ENCODE results near the gene SLC34A1. TPM values are rescaled to one million over a fixed set of nuclear protein-coding genes. Genes with fewer than 3 reads are reported as not detected.

Gene SLC34A1
- total and polyA plus RNA-seq, 2 experiments from 2014 or later = not detected

DNA sequence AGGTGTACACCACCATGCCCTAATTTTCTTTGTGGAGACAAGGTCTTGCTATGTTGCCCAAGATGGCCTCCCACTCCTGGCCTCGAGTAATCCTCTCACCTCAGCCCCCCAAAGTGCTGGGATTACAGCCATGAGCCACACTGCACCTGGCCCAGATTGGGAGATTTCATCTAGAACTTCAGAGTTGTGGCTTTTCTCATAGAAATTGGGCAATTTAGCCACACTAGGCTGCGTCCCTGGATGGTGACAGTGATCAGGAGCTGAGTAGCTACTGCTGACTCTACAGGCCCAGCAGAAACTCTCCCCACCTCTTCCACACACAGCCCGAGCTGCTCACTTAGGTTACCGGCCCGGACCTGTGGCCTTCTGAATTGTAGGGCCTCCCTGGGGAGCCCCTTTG, 8.5 kb downstream of the SLC34A1 start:
- 0 out of 2 replicates have a peak, but pooled peaks cover 8% of the 10 kb centered on the region for H3F3A ChIP-seq (replicated peaks; ENCODE audit: low read depth)
- peaks cover 18% of the 10 kb centered on the region; the same call in 1 of the 2 replicates for H3K27me3 ChIP-seq (ENCODE audit: insufficient read depth)
- no peak overlapping the region for H3K4me2 ChIP-seq
- no peaks in the 10 kb centered on the region for H3K36me3 ChIP-seq (ENCODE audit: insufficient read depth)
- H3K9me2 ChIP-seq (ENCODE audit: insufficient read depth) = no peaks in the 10 kb centered on the region
- H3K79me2 ChIP-seq (replicated peaks; ENCODE audit: insufficient read depth) = no peaks in the 10 kb centered on the region
- TF ChIP-seq STAT1 (IDR thresholded peaks at IDR 0.05; ENCODE audit: unreplicated experiment) = no peak
- TF ChIP-seq, protein P1, sequence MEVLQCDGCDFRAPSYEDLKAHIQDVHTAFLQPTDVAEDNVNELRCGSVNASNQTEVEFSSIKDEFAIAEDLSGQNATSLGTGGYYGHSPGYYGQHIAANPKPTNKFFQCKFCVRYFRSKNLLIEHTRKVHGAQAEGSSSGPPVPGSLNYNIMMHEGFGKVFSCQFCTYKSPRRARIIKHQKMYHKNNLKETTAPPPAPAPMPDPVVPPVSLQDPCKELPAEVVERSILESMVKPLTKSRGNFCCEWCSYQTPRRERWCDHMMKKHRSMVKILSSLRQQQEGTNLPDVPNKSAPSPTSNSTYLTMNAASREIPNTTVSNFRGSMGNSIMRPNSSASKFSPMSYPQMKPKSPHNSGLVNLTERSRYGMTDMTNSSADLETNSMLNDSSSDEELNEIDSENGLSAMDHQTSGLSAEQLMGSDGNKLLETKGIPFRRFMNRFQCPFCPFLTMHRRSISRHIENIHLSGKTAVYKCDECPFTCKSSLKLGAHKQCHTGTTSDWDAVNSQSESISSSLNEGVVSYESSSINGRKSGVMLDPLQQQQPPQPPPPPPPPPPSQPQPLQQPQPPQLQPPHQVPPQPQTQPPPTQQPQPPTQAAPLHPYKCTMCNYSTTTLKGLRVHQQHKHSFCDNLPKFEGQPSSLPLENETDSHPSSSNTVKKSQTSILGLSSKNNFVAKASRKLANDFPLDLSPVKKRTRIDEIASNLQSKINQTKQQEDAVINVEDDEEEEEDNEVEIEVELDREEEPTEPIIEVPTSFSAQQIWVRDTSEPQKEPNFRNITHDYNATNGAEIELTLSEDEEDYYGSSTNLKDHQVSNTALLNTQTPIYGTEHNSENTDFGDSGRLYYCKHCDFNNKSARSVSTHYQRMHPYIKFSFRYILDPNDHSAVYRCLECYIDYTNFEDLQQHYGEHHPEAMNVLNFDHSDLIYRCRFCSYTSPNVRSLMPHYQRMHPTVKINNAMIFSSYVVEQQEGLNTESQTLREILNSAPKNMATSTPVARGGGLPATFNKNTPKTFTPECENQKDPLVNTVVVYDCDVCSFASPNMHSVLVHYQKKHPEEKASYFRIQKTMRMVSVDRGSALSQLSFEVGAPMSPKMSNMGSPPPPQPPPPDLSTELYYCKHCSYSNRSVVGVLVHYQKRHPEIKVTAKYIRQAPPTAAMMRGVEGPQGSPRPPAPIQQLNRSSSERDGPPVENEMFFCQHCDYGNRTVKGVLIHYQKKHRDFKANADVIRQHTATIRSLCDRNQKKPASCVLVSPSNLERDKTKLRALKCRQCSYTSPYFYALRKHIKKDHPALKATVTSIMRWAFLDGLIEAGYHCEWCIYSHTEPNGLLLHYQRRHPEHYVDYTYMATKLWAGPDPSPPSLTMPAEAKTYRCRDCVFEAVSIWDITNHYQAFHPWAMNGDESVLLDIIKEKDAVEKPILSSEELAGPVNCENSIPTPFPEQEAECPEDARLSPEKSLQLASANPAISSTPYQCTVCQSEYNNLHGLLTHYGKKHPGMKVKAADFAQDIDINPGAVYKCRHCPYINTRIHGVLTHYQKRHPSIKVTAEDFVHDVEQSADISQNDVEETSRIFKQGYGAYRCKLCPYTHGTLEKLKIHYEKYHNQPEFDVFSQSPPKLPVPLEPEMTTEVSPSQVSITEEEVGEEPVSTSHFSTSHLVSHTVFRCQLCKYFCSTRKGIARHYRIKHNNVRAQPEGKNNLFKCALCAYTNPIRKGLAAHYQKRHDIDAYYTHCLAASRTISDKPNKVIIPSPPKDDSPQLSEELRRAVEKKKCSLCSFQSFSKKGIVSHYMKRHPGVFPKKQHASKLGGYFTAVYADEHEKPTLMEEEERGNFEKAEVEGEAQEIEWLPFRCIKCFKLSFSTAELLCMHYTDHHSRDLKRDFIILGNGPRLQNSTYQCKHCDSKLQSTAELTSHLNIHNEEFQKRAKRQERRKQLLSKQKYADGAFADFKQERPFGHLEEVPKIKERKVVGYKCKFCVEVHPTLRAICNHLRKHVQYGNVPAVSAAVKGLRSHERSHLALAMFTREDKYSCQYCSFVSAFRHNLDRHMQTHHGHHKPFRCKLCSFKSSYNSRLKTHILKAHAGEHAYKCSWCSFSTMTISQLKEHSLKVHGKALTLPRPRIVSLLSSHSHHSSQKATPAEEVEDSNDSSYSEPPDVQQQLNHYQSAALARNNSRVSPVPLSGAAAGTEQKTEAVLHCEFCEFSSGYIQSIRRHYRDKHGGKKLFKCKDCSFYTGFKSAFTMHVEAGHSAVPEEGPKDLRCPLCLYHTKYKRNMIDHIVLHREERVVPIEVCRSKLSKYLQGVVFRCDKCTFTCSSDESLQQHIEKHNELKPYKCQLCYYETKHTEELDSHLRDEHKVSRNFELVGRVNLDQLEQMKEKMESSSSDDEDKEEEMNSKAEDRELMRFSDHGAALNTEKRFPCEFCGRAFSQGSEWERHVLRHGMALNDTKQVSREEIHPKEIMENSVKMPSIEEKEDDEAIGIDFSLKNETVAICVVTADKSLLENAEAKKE (CRISPR knock-in tag; IDR thresholded peaks at IDR 0.05) = no peak
- H3K27me3 Mint-ChIP-seq (ENCODE audit: insufficient read depth, low read depth, poor library complexity) = peaks cover 33% of the 10 kb centered on the region
- H3K4me1 ChIP-seq (ENCODE audit: insufficient read depth) = 0 out of 2 replicates have a peak, but pooled peaks cover 5% of the 10 kb centered on the region
- H3K9me3 Mint-ChIP-seq = no peaks in the 10 kb centered on the region
- no peak overlapping the region for H2AFZ ChIP-seq
- no peaks in the 10 kb centered on the region for H4K20me1 ChIP-seq (replicated peaks; ENCODE audit: insufficient read depth)
- ATAC-seq (no peak; the same call in 2 of the 3 replicates), DNase-seq (ENCODE audit: low spot score) (no peak)
- no peak overlapping the region for H3K4me3 ChIP-seq
- no peak overlapping the region for H3K4me3 Mint-ChIP-seq
- H3K4me1 Mint-ChIP-seq = peaks cover 31% of the 10 kb centered on the region
- no peak overlapping the region for H3K27ac Mint-ChIP-seq
- H3K27ac ChIP-seq (ENCODE audit: low read depth) = no peak overlapping the region
- no peaks in the 10 kb centered on the region; the same call in 2 of the 3 replicates for H3K36me3 Mint-ChIP-seq (ENCODE audit: low read depth)

DNA sequence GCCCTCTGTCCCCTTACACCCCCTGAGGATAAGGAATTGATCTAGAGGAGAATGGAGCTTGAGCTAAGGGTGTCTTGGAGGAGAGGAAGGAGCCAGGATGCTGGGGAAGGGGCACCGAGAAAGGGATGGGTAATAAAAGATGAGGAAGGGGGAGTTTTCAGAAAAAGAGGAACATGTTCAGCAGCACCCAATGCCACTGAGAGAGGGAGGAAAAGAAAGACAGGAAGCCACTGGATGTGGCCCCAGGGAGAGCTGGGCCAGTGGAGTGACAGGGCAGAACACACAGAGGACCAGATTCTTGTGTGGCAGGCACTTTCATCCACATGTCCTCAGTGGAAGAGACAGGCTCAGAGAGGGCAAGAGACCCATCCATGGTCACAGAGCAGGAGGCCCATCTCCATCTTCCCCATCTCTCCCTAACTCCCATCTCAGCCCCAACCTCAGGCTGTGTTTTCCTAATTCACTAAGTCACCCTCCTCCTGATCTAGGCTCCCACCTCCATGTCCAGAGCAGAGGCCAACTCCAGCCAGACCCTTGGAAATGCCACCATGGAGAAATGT, 9.1 kb downstream of the SLC34A1 start:
- Mint-ChIP-seq H3K4me3 (no peak overlapping the region), H3K36me3 (ENCODE audit: low read depth) (no peaks in the 10 kb centered on the region; the same call in 2 of the 3 replicates), H3K9me3 (no peaks in the 10 kb centered on the region), H3K27me3 (ENCODE audit: insufficient read depth, low read depth, poor library complexity) (peaks cover 33% of the 10 kb centered on the region), H3K27ac (no peak overlapping the region), H3K4me1 (peaks cover 31% of the 10 kb centered on the region)
- H3K4me3 ChIP-seq = no peak overlapping the region
- H4K20me1 ChIP-seq (replicated peaks; ENCODE audit: insufficient read depth) = no peaks in the 10 kb centered on the region
- no peak overlapping the region for H2AFZ ChIP-seq
- no peak overlapping the region for H3K4me2 ChIP-seq
- H3K27me3 ChIP-seq (ENCODE audit: insufficient read depth) = peaks cover 18% of the 10 kb centered on the region; the same call in 1 of the 2 replicates
- 0 out of 2 replicates have a peak, but pooled peaks cover 5% of the 10 kb centered on the region for H3K4me1 ChIP-seq (ENCODE audit: insufficient read depth)
- H3F3A ChIP-seq (replicated peaks; ENCODE audit: low read depth) = 0 out of 2 replicates have a peak, but pooled peaks cover 8% of the 10 kb centered on the region
- DNase-seq (ENCODE audit: low spot score) (no peak), ATAC-seq (no peak)
- H3K79me2 ChIP-seq (replicated peaks; ENCODE audit: insufficient read depth) = no peaks in the 10 kb centered on the region
- no peak overlapping the region for H3K27ac ChIP-seq (ENCODE audit: low read depth)
- H3K9me2 ChIP-seq (ENCODE audit: insufficient read depth) = no peaks in the 10 kb centered on the region
- H3K36me3 ChIP-seq (ENCODE audit: insufficient read depth) = no peaks in the 10 kb centered on the region
- no peak for TF ChIP-seq STAT1 (IDR thresholded peaks at IDR 0.05; ENCODE audit: unreplicated experiment)
- TF ChIP-seq, protein P2, sequence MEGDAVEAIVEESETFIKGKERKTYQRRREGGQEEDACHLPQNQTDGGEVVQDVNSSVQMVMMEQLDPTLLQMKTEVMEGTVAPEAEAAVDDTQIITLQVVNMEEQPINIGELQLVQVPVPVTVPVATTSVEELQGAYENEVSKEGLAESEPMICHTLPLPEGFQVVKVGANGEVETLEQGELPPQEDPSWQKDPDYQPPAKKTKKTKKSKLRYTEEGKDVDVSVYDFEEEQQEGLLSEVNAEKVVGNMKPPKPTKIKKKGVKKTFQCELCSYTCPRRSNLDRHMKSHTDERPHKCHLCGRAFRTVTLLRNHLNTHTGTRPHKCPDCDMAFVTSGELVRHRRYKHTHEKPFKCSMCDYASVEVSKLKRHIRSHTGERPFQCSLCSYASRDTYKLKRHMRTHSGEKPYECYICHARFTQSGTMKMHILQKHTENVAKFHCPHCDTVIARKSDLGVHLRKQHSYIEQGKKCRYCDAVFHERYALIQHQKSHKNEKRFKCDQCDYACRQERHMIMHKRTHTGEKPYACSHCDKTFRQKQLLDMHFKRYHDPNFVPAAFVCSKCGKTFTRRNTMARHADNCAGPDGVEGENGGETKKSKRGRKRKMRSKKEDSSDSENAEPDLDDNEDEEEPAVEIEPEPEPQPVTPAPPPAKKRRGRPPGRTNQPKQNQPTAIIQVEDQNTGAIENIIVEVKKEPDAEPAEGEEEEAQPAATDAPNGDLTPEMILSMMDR (conservative IDR thresholded peaks at IDR 0.05; ENCODE audit: low read depth in 2 of 2) = no peak

Data from GM23338 (cell line).